HCT116 (cell line): ENCODE measurements around the gene DYNLRB1. TPM values are rescaled to one million over a fixed set of nuclear protein-coding genes. Genes with fewer than 3 reads are reported as not detected.

Experiments
- ATAC-seq: fragments of 200-7000 bp; cut with Tn5 transposase; 2 replicates; pipeline ENCODE4 v1.9.1; 2020; ENCODE audit warnings: mild to moderate bottlenecking, moderate library complexity
- BruUV-seq: library from RNA; stranded (reverse); fragments of 400-500 nt; replicated peaks from 2 replicates; lab custom pipeline; 2021; lab: Mats Ljungman, UMichigan
- CTCF ChIA-PET: fragments of 300-600 bp; sonication (Branson Sonifier 250); formaldehyde crosslinking; loops from one replicate; lab custom pipeline; 2021; ENCODE audit warnings: antibody characterized with exemption; lab: Charles Lee
- POLR2A ChIA-PET: fragments of 300-600, 350-600 bp; sonication (Branson Sonifier 250); formaldehyde crosslinking; loops from one replicate; lab custom pipeline; 2021; ENCODE audit warnings: antibody characterized with exemption; lab: Charles Lee
- RAD21 ChIA-PET, 2 experiments: fragments of 300-600 bp; sonication (Branson Sonifier 250); formaldehyde crosslinking; loops; one replicate each; lab custom pipeline; 2023; ENCODE audit warnings: low total read pairs in 2 of 2; ENCODE audit not compliant: uncharacterized antibody in 2 of 2, unreplicated experiment in 2 of 2, low non-redundant PET in 1 of 2; lab: Charles Lee
- DNase-seq: peaks from one replicate; pipeline ENCODE4 v3.0.0-alpha.2; 2010; ENCODE audit warnings: low read depth, low spot score
- H2AFZ ChIP-seq: fragments of 200-600 bp; shearing (Covaris generic), sonication (generic); 2 replicates; pipeline ENCODE4 v1.6.1; 2017; ENCODE audit warnings: low read depth, mixed run types, mixed read lengths, antibody characterized with exemption, low read length; ENCODE audit not compliant: poor library complexity, severe bottlenecking
- H3K27ac ChIP-seq: 2 replicates; pipeline ENCODE4 v1.5.1; 2012; ENCODE audit warnings: low read depth, low read length
- H3K27me3 ChIP-seq: fragments of 200-600 bp; sonication (generic); 2 replicates; pipeline ENCODE4 v1.6.1; 2016; ENCODE audit warnings: mixed run types, low read length, mixed read lengths; ENCODE audit not compliant: insufficient read depth
- H3K36me3 ChIP-seq, 2 experiments: fragments of 200-500 bp in 1 of 2; fragments of 200-600 bp in 1 of 2; sonication (Bioruptor generic) in 1 of 2; sonication (generic) in 1 of 2; 2 replicates each; pipeline versions ENCODE4 v1.5.1 to v1.6.1; 2014 to 2016; ENCODE audit warnings: low read length in 2 of 2, inconsistent platforms in 1 of 2, mixed read lengths in 1 of 2, mixed run types in 1 of 2; ENCODE audit not compliant: insufficient read depth in 2 of 2, control insufficient read depth in 1 of 2
- H3K4me1 ChIP-seq, 2 experiments: fragments of 200-600 bp in 1 of 2; sonication (generic) in 1 of 2; 2 replicates each; pipeline versions ENCODE4 v1.5.1 to v1.6.1; 2012 to 2017; ENCODE audit warnings: low read length in 2 of 2, inconsistent platforms in 1 of 2, mild to moderate bottlenecking in 1 of 2, mixed read lengths in 1 of 2, mixed run types in 1 of 2, moderate library complexity in 1 of 2; ENCODE audit not compliant: insufficient read depth in 2 of 2, control insufficient read depth in 1 of 2
- H3K4me2 ChIP-seq: fragments of 200-600 bp; sonication (generic); 2 replicates; pipeline ENCODE4 v1.6.1; 2017; ENCODE audit warnings: mixed run types, low read length, mixed read lengths
- H3K4me3 ChIP-seq, 2 experiments: fragments of 200-600 bp in 1 of 2; sonication (generic) in 1 of 2; replicated peaks in 1 of 2; 2 replicates each; pipeline ENCODE4 v1.5.1; 2011 to 2016; ENCODE audit warnings: low read length in 2 of 2, control low read depth in 1 of 2, low read depth in 1 of 2, mild to moderate bottlenecking in 1 of 2, mixed read lengths in 1 of 2, mixed run types in 1 of 2
- H3K79me2 ChIP-seq: fragments of 200-600 bp; sonication (generic); 2 replicates; pipeline ENCODE4 v1.6.1; 2017; ENCODE audit warnings: mild to moderate bottlenecking, mixed run types, low read length, moderate library complexity, mixed read lengths; ENCODE audit not compliant: insufficient read depth
- H3K9ac ChIP-seq: fragments of 200-600 bp; sonication (generic); 2 replicates; pipeline ENCODE4 v1.6.1; 2016; ENCODE audit warnings: low read length, mixed read lengths
- H3K9me2 ChIP-seq: fragments of 200-600 bp; sonication (generic), shearing (Covaris generic); 2 replicates; pipeline ENCODE4 v1.6.1; 2017; ENCODE audit warnings: mixed run types, mild to moderate bottlenecking, moderate library complexity; ENCODE audit not compliant: insufficient read depth
- H3K9me3 ChIP-seq, 2 experiments: fragments of 200-500 bp in 1 of 2; fragments of 200-600 bp in 1 of 2; sonication (Bioruptor generic) in 1 of 2; sonication (generic) in 1 of 2; 2 replicates each; pipeline ENCODE4 v1.6.1; 2014 to 2017; ENCODE audit warnings: low read length in 2 of 2, mixed read lengths in 2 of 2, inconsistent platforms in 1 of 2, low read depth in 1 of 2, mild to moderate bottlenecking in 1 of 2, mixed run types in 1 of 2, moderate library complexity in 1 of 2; ENCODE audit not compliant: control insufficient read depth in 1 of 2, insufficient read depth in 1 of 2
- H4K20me1 ChIP-seq: fragments of 200-600 bp; sonication (generic), shearing (Covaris generic); 2 replicates; pipeline ENCODE4 v1.6.1; 2017; ENCODE audit warnings: mixed run types, mild to moderate bottlenecking, moderate library complexity; ENCODE audit not compliant: insufficient read depth
- CBX3 ChIP-seq: IDR thresholded peaks from 2 replicates; pipeline ENCODE4 v1.6.1; 2012; ENCODE audit warnings: low read depth
- CEBPB ChIP-seq: IDR thresholded peaks from 2 replicates; pipeline ENCODE4 v1.6.1; 2012; ENCODE audit warnings: low read depth
- CTCF ChIP-seq, 3 experiments: fragments of 200-600 bp in 1 of 3; sonication (generic) in 1 of 3; IDR thresholded peaks in 2 of 3; conservative IDR thresholded peaks in 1 of 3; 2 replicates each; pipeline ENCODE4 v1.5.1; 2012 to 2017; ENCODE audit warnings: low read depth in 2 of 3, low read length in 2 of 3, antibody characterized with exemption in 1 of 3, borderline replicate concordance in 1 of 3, control low read depth in 1 of 3, mild to moderate bottlenecking in 1 of 3, mixed read lengths in 1 of 3, mixed run types in 1 of 3, moderate library complexity in 1 of 3; ENCODE audit not compliant: insufficient read depth in 1 of 3
- EZH2 ChIP-seq: fragments of 200-600 bp; sonication (generic); IDR thresholded peaks from 2 replicates; pipeline ENCODE4 v1.6.1; 2017; ENCODE audit warnings: antibody characterized with exemption, mixed run types
- JUND ChIP-seq: IDR thresholded peaks from 2 replicates; pipeline ENCODE4 v1.6.1; 2012
- POLR2A ChIP-seq: IDR thresholded peaks from 2 replicates; pipeline ENCODE4 v1.7.0; 2011; ENCODE audit warnings: borderline replicate concordance; ENCODE audit not compliant: insufficient read depth, insufficient read length; ENCODE audit errors: extremely low read depth
- POLR2AphosphoS5 ChIP-seq: IDR thresholded peaks from 2 replicates; pipeline ENCODE4 v1.6.1; 2011; ENCODE audit warnings: mild to moderate bottlenecking, low read depth, low read length, moderate library complexity
- RAD21 ChIP-seq: IDR thresholded peaks from 2 replicates; pipeline ENCODE4 v1.6.1; 2012; ENCODE audit warnings: low read depth, mild to moderate bottlenecking
- REST ChIP-seq: IDR thresholded peaks from 2 replicates; pipeline ENCODE4 v1.6.1; 2012; ENCODE audit warnings: low read depth
- SP1 ChIP-seq: IDR thresholded peaks from 2 replicates; pipeline ENCODE4 v1.6.1; 2012; ENCODE audit warnings: low read depth
- SRF ChIP-seq: IDR thresholded peaks from 2 replicates; pipeline ENCODE4 v1.6.1; 2012; ENCODE audit warnings: low read depth
- TCF7L2 ChIP-seq: IDR thresholded peaks from 2 replicates; pipeline ENCODE4 v1.7.0; 2011; ENCODE audit warnings: borderline replicate concordance, inconsistent platforms; ENCODE audit not compliant: insufficient read depth, insufficient read length; ENCODE audit errors: extremely low read depth
- ZFX ChIP-seq: fragments of 450-650 bp; IDR thresholded peaks from 2 replicates; pipeline ENCODE4 v1.6.1; 2017
- intact Hi-C: fragments of 100-400 bp; cut with micrococcal nuclease; formaldehyde crosslinking; loops from 2 replicates; pipeline ENCODE4 v1.10.0; 2022
- total RNA-seq: library from RNA; stranded (reverse); gene quantifications from one replicate; pipeline ENCODE4 v1.2.1, GENCODE V29; 2021; ENCODE audit not compliant: unreplicated experiment
- TF ChIP-seq, protein P1 (sequence below): IDR thresholded peaks from 2 replicates; pipeline ENCODE4 v1.6.1; 2011; ENCODE audit warnings: mild to moderate bottlenecking, low read length, moderate library complexity; ENCODE audit not compliant: insufficient replicate concordance; ENCODE audit errors: extremely low read depth
- TF ChIP-seq, protein P2 (sequence below): IDR thresholded peaks from 2 replicates; pipeline ENCODE4 v1.6.1; 2012

The DYNLRB1 gene
- total RNA-seq, 1 experiment from 2014 or later: 106 TPM

- H3K9me3 ChIP-seq: no peaks in the 10 kb centered on the region
- H4K20me1 ChIP-seq: no peaks in the 10 kb centered on the region
- RAD21 ChIA-PET: interaction anchor here in 1 of 2 experiments (0.7 kb wide), 1 partner anchor 24 kb away, joined by 6 read pairs; no protein-coding TSS in a partner anchor
- no peaks in the 10 kb centered on the region for H3K4me1 ChIP-seq
- H2AFZ ChIP-seq: no peak overlapping the region
- H3K36me3 ChIP-seq: no peaks in the 10 kb centered on the region
- H3K79me2 ChIP-seq: no peaks in the 10 kb centered on the region
- BruUV-seq: no TSS peak
- intact Hi-C loops: no loop called here
- ATAC-seq: no peak
- TF ChIP-seq CTCF (IDR thresholded peaks at IDR 0.05 in 2 of 3, conservative IDR thresholded peaks at IDR 0.05 in 1 of 3; ENCODE audit: borderline replicate concordance in 1 of 3, insufficient read depth in 1 of 3, low read depth in 2 of 3, low read length in 2 of 3): no peak
- TF ChIP-seq CBX3: no peak
- no peak for TF ChIP-seq ZFX
- no peak for TF ChIP-seq SRF
- TF ChIP-seq SP1: no peak
- no peak for TF ChIP-seq EZH2
- TF ChIP-seq POLR2AphosphoS5: no peak
- TF ChIP-seq JUND: no peak
- no peak for TF ChIP-seq POLR2A
- TF ChIP-seq, protein P1, sequence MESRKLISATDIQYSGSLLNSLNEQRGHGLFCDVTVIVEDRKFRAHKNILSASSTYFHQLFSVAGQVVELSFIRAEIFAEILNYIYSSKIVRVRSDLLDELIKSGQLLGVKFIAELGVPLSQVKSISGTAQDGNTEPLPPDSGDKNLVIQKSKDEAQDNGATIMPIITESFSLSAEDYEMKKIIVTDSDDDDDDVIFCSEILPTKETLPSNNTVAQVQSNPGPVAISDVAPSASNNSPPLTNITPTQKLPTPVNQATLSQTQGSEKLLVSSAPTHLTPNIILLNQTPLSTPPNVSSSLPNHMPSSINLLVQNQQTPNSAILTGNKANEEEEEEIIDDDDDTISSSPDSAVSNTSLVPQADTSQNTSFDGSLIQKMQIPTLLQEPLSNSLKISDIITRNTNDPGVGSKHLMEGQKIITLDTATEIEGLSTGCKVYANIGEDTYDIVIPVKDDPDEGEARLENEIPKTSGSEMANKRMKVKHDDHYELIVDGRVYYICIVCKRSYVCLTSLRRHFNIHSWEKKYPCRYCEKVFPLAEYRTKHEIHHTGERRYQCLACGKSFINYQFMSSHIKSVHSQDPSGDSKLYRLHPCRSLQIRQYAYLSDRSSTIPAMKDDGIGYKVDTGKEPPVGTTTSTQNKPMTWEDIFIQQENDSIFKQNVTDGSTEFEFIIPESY: no peak
- no peak for TF ChIP-seq REST
- no peak for TF ChIP-seq RAD21
- no peak for TF ChIP-seq TCF7L2
- no peak for TF ChIP-seq CEBPB
- TF ChIP-seq, protein P2, sequence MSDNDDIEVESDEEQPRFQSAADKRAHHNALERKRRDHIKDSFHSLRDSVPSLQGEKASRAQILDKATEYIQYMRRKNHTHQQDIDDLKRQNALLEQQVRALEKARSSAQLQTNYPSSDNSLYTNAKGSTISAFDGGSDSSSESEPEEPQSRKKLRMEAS: no peak
- H3K4me3 ChIP-seq: no peak overlapping the region
- H3K27ac ChIP-seq: no peak overlapping the region
- POLR2A ChIA-PET: interaction anchor here (0.7 kb wide), 1 partner anchor 172 kb away, joined by 3 read pairs; no protein-coding TSS in a partner anchor
- no peaks in the 10 kb centered on the region for H3K27me3 ChIP-seq
- CTCF ChIA-PET: no interaction called here
- no peak overlapping the region for H3K9ac ChIP-seq
- H3K4me2 ChIP-seq: no peak overlapping the region
- no peak for DNase-seq
- H3K9me2 ChIP-seq: no peaks in the 10 kb centered on the region
These were observed 43.3 kb downstream of the DYNLRB1 start for GRCh38 chr20:34559311-34560140.
